Measurements from ENCODE around the gene INSM1.

The INSM1 gene

DNA sequence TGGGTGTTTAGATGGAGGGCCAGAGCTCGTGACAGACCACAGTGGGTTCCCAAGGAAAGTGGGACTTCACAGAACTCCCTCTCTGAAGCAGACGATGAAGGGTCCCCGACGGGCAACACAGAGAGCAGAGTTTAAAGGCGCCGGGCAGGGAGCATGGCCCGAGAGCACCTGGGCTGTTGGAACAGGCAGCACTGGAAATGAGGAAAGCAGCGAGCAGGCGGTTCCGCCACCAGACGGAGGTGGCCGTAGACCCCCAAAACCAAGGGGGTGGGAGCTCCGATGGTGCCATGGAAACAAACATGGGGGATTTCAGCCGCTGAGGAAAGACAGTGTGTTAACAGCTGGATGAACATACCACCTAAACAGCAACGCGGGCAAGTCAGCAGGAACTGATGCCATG, 27.5 kb upstream of the INSM1 start:
- Histone ChIP-seq H3F3A (ENCODE audit: low read depth) (no peaks in the 10 kb centered on the region), H3K27me3 (ENCODE audit: insufficient read depth, low read length, poor library complexity, severe bottlenecking) (no peaks in the 10 kb centered on the region), H3K36me3 (ENCODE audit: insufficient read depth, low read length) (no peaks in the 10 kb centered on the region), H3K4me1 (ENCODE audit: insufficient read depth, low read length, poor library complexity, severe bottlenecking) (no peaks in the 10 kb centered on the region), H3K4me2 (ENCODE audit: low read depth, low read length, poor library complexity, severe bottlenecking) (no peak overlapping the region), H3K9ac (ENCODE audit: low read depth, low read length, poor library complexity, severe bottlenecking) (no peak overlapping the region), H4K20me1 (ENCODE audit: insufficient read depth, low read length, poor library complexity, severe bottlenecking) (no peaks in the 10 kb centered on the region), H2AFZ (ENCODE audit: low read length) (no peak overlapping the region), H3K4me3 (ENCODE audit: low read length, poor library complexity, severe bottlenecking) (no peak overlapping the region), H3K79me2 (ENCODE audit: insufficient read depth, low read length) (no peaks in the 10 kb centered on the region), H3K9me3 (ENCODE audit: insufficient read depth, low read depth, low read length) (no peaks in the 10 kb centered on the region), H3K9me2 (replicated peaks; ENCODE audit: low read depth, low read length) (no peaks in the 10 kb centered on the region)
- TF ChIP-seq EZH2phosphoT487 (IDR thresholded peaks at IDR 0.05; ENCODE audit: borderline replicate concordance), result no peak
- TF ChIP-seq, protein P1, sequence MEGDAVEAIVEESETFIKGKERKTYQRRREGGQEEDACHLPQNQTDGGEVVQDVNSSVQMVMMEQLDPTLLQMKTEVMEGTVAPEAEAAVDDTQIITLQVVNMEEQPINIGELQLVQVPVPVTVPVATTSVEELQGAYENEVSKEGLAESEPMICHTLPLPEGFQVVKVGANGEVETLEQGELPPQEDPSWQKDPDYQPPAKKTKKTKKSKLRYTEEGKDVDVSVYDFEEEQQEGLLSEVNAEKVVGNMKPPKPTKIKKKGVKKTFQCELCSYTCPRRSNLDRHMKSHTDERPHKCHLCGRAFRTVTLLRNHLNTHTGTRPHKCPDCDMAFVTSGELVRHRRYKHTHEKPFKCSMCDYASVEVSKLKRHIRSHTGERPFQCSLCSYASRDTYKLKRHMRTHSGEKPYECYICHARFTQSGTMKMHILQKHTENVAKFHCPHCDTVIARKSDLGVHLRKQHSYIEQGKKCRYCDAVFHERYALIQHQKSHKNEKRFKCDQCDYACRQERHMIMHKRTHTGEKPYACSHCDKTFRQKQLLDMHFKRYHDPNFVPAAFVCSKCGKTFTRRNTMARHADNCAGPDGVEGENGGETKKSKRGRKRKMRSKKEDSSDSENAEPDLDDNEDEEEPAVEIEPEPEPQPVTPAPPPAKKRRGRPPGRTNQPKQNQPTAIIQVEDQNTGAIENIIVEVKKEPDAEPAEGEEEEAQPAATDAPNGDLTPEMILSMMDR (conservative IDR thresholded peaks at IDR 0.05; ENCODE audit: low read length), result no peak

DNA sequence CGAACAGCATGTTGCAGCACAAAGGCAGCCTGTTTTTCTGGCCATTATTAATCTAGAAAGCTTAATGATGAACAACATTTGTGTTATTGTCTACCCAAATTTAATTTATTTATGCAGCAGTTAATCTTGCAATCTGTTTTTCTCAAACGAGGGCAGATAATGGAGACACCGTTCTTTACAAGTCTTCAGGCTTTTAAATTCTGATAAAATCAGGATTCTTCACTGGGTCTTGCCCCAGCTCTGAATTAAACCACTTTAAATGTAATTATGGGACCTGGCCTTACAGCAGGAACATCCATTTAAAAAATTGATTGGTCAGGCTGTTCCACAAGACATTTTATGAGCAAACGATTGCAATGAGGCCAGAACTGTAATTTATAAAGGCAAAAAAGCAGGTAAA, 26.5 kb upstream of the INSM1 start:
- no peaks in the 10 kb centered on the region for H4K20me1 ChIP-seq (ENCODE audit: insufficient read depth, low read length, poor library complexity, severe bottlenecking)
- H3K27me3 ChIP-seq (ENCODE audit: insufficient read depth, low read length, poor library complexity, severe bottlenecking), result no peaks in the 10 kb centered on the region
- no peaks in the 10 kb centered on the region for H3K79me2 ChIP-seq (ENCODE audit: insufficient read depth, low read length)
- H3K9me2 ChIP-seq (replicated peaks; ENCODE audit: low read depth, low read length), result no peaks in the 10 kb centered on the region
- H3K9ac ChIP-seq (ENCODE audit: low read depth, low read length, poor library complexity, severe bottlenecking), result no peak overlapping the region
- no peaks in the 10 kb centered on the region for H3F3A ChIP-seq (ENCODE audit: low read depth)
- TF ChIP-seq, protein P1 (conservative IDR thresholded peaks at IDR 0.05; ENCODE audit: low read length), result no peak
- no peak for TF ChIP-seq EZH2phosphoT487 (IDR thresholded peaks at IDR 0.05; ENCODE audit: borderline replicate concordance)
- H3K4me1 ChIP-seq (ENCODE audit: insufficient read depth, low read length, poor library complexity, severe bottlenecking), result no peaks in the 10 kb centered on the region
- H2AFZ ChIP-seq (ENCODE audit: low read length), result no peak overlapping the region
- H3K36me3 ChIP-seq (ENCODE audit: insufficient read depth, low read length), result no peaks in the 10 kb centered on the region
- H3K4me3 ChIP-seq (ENCODE audit: low read length, poor library complexity, severe bottlenecking), result no peak overlapping the region
- H3K9me3 ChIP-seq (ENCODE audit: insufficient read depth, low read depth, low read length), result no peaks in the 10 kb centered on the region
- no peak overlapping the region for H3K4me2 ChIP-seq (ENCODE audit: low read depth, low read length, poor library complexity, severe bottlenecking)

DNA sequence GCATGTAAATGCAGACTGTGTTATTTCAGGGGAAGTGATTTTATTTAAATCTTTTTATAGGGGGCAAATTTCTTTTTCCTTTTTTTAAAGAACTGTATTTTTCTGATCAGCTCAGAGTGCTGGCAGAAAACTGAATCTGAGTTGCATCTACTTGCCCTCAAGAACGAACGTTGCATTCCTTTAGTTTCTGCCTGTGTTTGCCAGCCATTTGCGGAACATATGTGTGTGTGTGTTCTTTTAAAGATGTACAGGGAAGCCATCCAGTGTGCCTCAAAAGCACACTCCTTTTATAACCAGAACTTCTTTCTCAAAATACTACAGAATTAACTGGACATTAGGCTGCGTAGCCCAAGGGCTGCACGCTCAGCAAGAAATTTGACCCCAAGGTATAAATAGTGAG, 25.8 kb upstream of the INSM1 start:
- Histone ChIP-seq H2AFZ (ENCODE audit: low read length) (no peak overlapping the region), H3K27me3 (ENCODE audit: insufficient read depth, low read length, poor library complexity, severe bottlenecking) (no peaks in the 10 kb centered on the region), H3K9me3 (ENCODE audit: insufficient read depth, low read depth, low read length) (no peaks in the 10 kb centered on the region)

More for the DNA sequence above, 25.8 kb upstream of the INSM1 start:
- Histone ChIP-seq H3F3A (ENCODE audit: low read depth) (no peaks in the 10 kb centered on the region), H3K4me2 (ENCODE audit: low read depth, low read length, poor library complexity, severe bottlenecking) (no peak overlapping the region), H3K9ac (ENCODE audit: low read depth, low read length, poor library complexity, severe bottlenecking) (no peak overlapping the region), H3K4me3 (ENCODE audit: low read length, poor library complexity, severe bottlenecking) (no peak overlapping the region), H4K20me1 (ENCODE audit: insufficient read depth, low read length, poor library complexity, severe bottlenecking) (no peaks in the 10 kb centered on the region), H3K9me2 (replicated peaks; ENCODE audit: low read depth, low read length) (no peaks in the 10 kb centered on the region), H3K4me1 (ENCODE audit: insufficient read depth, low read length, poor library complexity, severe bottlenecking) (no peaks in the 10 kb centered on the region), H3K79me2 (ENCODE audit: insufficient read depth, low read length) (no peaks in the 10 kb centered on the region), H3K36me3 (ENCODE audit: insufficient read depth, low read length) (no peaks in the 10 kb centered on the region)
- TF ChIP-seq EZH2phosphoT487 (IDR thresholded peaks at IDR 0.05; ENCODE audit: borderline replicate concordance), result no peak
- TF ChIP-seq, protein P1 (conservative IDR thresholded peaks at IDR 0.05; ENCODE audit: low read length), result no peak

Measured in Loucy (cell line).